HG02943 (cell line): ENCODE data around the gene PLXNB1.
"Not testable (repeated sequence)": the region's sequence is repeated elsewhere in the genome, so short reads cannot be mapped to it uniquely, and the experiment has no call there.

Experiments
- ATAC-seq: cut with Tn5 transposase; IDR thresholded peaks from one replicate; pipeline ENCODE4 v1.9.1; 2021; ENCODE audit warnings: mild to moderate bottlenecking, low read depth, moderate library complexity; ENCODE audit not compliant: unreplicated experiment

PLXNB1 gene

GRCh38 chr3:48409291-48410201 lies 20.3 kb downstream of the PLXNB1 start:
- ATAC-seq, result no peak

- no peak for ATAC-seq
These were observed 21.0 kb downstream of the PLXNB1 start for GRCh38 chr3:48408823-48409281.

- no peak for ATAC-seq
These were observed 22.3 kb downstream of the PLXNB1 start for GRCh38 chr3:48407542-48408099.

- ATAC-seq, result no peak
These were observed 23.1 kb downstream of the PLXNB1 start for GRCh38 chr3:48406443-48407431.

- ATAC-seq, result no peak
These were observed 23.9 kb downstream of the PLXNB1 start for GRCh38 chr3:48405971-48406370.

- ATAC-seq, result no peak
These were observed 24.5 kb downstream of the PLXNB1 start for GRCh38 chr3:48405343-48405881.

- ATAC-seq, result no peak
These were observed 25.2 kb downstream of the PLXNB1 start for GRCh38 chr3:48404440-48405342.

GRCh38 chr3:48403533-48404439 lies 26.1 kb downstream of the PLXNB1 start:
- ATAC-seq, result no peak

- no peak for ATAC-seq
These were observed 27.0 kb downstream of the PLXNB1 start for GRCh38 chr3:48402907-48403306.

GRCh38 chr3:48402281-48402732 lies 27.6 kb downstream of the PLXNB1 start:
- ATAC-seq, result no peak

GRCh38 chr3:48401434-48401901 lies 28.4 kb downstream of the PLXNB1 start:
- not testable (repeated sequence) for ATAC-seq

- ATAC-seq, result no peak
These were observed 29.0 kb downstream of the PLXNB1 start for GRCh38 chr3:48400824-48401433.

- ATAC-seq, result no peak
These were observed 30.3 kb downstream of the PLXNB1 start for GRCh38 chr3:48399387-48400172.

GRCh38 chr3:48398701-48399386 lies 31.0 kb downstream of the PLXNB1 start:
- ATAC-seq, result no peak

- no peak for ATAC-seq
These were observed 31.9 kb downstream of the PLXNB1 start for GRCh38 chr3:48397767-48398681.
